NCI-H82 (cell line): ENCODE data around the gene CCDC80.

ENCODE experiments used
- DNase-seq: peaks from one replicate; lab custom pipeline; 2025; lab: John Stamatoyannopoulos, UW

The CCDC80 gene

GRCh38 chr3:112587336-112587735 lies 53.6 kb downstream of the CCDC80 start:
- no peak for DNase-seq

DNA sequence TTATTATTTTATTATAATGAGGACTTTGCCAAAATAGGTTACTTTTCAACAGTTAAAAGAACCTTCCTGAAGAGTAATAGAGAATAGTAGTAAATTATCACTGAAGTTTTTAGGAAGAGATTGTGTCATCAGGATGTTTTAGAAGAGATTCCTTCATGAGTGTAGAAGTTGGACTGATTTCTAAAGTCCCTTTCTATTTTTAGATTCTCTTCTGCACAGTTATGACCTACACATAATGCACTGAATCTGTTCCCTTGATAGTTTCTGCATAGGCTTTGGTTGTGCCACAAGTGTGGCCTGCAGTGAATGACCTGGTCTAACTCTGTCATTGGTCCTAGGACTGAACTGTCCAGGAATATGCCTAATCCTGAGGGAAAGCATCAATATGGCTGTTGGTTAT lies 55.2 kb downstream of the CCDC80 start:
- DNase-seq, result no peak

DNA sequence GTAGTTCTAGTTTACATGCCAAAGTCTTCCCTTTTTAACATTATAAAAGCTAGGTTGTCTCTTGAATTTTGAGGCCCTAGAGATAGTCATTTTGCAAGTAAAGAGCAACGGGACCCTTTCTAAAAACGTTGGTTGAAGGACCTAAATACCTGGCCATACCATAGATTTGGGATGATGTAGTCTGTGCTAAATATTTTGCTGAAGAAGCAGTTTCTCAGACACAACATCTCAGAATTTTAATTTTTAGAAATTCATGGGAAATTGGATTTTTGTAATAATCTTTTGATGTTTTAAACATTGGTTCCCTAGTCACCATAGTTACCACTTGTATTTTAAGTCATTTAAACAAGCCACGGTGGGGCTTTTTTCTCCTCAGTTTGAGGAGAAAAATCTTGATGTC lies 57.8 kb downstream of the CCDC80 start:
- DNase-seq, result no peak

DNA sequence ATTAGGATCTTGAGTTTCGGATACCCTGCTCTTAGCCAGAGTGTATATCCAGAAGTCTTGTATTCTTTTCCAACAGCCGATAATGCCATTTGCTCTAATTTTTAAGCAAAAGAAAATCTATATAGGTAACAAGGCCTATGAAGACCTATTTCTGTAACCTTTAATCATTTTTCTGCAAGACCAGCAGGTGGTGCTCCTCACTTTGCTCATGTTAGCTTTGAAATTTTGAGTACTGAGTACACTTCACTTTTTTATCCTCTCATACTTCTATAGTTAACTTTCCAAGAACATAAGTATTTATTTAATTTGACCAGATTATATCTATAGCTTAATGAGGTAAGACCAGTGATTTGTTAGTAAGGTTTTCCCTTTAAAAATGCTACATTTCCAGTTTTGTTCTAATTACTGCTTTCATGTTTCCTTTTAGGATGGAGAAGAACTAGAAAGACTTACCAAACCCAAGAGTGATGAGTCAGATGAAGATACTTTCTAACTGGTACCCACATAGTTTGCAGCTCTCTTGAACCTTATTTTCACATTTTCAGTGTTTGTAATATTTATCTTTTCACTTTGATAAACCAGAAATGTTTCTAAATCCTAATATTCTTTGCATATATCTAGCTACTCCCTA lies 58.6 kb downstream of the CCDC80 start:
- peak; percentile 64 for DNase-seq

DNA sequence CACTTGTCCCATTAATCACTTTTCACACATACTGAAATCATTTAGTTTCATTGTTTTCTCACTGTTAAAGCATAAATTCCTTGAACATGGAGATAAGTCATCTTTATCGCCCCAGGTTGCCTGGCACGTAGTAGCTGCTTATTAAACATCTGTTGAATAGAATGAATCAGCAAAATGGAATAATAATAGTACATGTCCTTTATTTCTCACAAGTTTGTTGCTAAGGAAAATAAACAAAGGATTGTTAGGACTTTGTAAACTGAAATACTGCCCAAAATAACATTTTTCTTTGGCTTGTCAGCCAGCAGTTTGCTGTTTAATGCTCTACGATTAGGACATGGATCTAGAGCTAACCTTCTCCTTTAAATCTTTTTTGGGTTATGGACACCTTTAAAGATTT lies 61.2 kb downstream of the CCDC80 start:
- DNase-seq, result no peak

- DNase-seq, result no peak
These were observed 61.7 kb downstream of the CCDC80 start for GRCh38 chr3:112579232-112579631.

DNA sequence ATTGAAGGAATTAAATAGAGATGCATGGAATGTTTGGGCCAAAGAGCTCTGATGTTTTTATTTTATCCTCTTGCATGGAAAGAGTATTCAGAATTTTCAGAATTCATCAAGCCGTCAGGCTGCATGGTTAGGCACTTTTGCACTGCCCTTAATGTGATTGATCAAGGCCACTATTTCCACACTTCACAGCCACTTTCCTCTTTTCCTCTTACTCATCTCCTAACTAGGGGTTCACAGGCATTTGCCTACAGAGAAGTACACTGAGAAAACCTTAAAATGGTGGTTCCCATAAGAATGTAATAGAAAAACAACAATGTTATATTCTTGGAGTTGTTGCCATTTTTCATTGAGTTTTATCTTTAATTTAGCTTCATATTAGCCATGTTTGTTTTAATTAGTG lies 68.2 kb downstream of the CCDC80 start:
- DNase-seq, result no peak

- DNase-seq, result no peak
These were observed 71.7 kb downstream of the CCDC80 start for GRCh38 chr3:112569265-112569664.

DNA sequence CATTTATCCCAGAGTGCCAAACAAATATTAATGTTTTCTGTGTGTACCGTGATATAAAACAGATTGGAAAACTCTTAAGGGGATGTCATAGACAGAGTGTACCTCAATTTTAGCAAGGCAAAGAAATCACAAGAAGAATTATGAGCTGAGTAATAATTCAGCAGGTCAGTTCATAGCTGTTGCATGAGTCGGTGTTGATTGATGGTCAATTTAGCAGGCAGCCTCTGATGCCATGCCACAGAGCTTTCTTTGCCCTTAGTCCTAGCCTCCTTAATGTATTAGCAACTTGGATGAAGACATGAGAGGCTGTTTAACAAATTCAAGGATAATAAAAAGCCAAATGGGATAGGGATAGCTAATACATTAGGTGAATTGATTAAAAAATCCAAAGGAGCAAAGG lies 72.3 kb downstream of the CCDC80 start:
- no peak for DNase-seq

GRCh38 chr3:112564940-112565305 lies 76.0 kb downstream of the CCDC80 start:
- no peak for DNase-seq

DNA sequence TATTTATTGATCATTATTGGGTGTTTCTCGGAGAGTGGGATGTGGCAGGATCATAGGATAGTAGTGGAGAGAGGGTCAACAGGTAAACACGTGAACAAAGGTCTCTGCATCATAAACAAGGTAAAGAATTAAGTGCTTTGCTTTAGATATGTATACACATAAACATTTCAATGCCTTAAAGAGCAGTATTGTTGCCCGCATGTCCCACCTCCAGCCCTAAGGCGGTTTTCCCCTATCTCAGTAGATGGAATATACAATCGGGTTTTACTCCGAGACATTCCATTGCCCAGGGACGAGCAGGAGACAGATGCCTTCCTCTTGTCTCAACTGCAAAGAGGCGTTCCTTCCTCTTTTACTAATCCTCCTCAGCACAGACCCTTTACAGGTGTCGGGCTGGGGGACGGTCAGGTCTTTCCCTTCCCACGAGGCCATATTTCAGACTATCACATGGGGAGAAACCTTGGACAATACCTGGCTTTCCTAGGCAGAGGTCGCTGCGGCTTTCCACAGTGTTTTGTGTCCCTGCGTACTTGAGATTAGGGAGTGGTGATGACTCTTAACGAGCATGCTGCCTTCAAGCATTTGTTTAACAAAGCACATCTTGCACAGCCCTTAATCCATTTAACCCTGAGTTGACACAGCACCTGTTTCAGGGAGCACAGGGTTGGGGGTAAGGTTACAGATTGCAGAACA lies 76.5 kb downstream of the CCDC80 start:
- peak; percentile 89 for DNase-seq

- DNase-seq, result peak; percentile 100
These were observed 79.0 kb downstream of the CCDC80 start, which contains the start of the genes ATG3 and SLC35A5 for GRCh38 chr3:112561734-112562529. Gene ATG3, minus strand, starts transcription at chr3:112561962. Its CDS starts 434 bp downstream, at chr3:112561528. Gene SLC35A5, plus strand, starts transcription at chr3:112562045. Its CDS starts 1,359 bp downstream, at chr3:112563404.

DNA sequence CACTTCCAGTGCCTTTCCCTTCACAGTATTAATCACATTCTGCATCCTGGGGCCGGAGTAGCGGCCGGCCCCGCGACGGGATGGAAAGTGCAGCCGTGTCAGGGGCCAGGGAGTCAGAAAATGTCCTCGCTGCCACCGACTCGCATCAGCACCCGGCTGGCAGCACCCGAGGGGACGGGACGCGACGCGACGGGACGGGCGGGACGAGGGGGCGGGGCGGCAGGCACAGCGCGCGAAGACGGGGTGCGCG lies 79.5 kb downstream of the CCDC80 start:
- DNase-seq, result no peak

DNA sequence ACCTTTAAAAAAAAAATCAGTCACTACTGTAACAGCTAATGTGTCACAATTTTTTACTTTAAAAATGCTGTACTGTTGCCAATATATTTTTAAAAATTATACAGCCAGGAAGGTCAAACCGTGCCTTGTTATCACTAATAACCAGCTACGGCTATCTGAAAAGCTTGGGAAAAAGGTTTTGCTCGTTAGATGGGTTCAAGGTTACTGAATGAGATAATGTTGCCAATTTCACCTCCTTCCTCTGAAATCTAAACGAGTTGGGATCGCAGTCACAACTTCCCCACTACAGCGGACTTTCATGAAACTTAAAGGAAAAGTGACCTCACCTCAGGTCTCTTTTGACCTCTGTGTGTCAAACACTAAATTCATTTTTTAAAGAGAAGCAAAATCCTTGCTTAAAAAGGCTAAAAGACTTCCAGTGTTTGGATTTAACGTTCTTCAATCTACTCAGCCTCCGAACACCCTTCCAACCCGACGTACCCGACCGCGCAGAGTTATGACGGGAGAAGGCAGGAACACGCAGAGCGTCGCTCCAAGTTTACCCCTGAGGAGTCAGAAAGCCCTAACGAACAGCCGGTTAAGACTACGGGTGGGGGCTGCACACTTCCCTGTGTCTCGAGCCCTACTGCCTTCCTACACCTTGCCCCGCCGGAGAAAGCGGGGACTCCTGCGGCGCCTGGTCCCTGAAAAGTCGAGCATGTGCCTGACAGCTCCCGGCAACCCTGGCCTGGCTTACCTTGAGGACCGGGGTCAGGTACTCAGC lies 80.0 kb downstream of the CCDC80 start:
- peak; percentile 83 for DNase-seq

DNA sequence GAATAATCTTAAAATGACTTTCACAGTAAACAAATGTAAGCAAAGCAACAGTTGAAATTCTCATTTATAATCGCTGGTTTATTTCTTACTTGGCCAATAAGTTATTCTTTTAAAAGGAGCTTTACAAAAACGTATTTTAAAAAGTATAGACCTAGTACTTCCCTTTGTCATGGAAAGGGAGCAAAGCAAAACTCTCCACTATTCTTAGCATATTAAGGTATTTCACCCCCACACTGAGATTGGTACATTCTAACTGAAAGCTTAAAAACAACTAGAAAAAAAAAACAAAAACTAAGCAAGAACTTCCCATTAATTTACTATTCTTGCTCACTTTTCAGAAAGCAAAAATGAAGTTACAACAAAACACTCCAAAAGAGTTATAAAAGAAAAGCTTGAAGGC lies 80.6 kb downstream of the CCDC80 start:
- DNase-seq, result no peak

DNA sequence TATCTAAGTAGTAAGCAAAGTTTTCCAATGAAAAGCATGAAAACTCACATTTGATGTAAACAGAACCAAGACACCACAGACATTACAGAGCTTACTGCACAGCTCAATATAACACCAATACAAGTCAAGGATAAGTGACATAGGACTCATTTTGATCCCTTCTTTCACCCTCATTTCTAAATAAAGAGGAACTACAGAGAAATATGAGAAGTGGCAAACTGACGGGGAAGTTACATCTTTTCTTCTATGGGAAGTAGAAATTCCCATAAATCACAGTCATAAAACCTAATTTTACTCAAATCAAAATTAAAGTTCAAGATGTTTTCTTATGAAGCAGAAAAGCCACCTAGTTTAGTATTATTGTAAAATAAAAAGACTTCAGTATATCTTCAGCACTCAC lies 83.0 kb downstream of the CCDC80 start:
- DNase-seq, result no peak

- no peak for DNase-seq
These were observed 85.3 kb downstream of the CCDC80 start for GRCh38 chr3:112555535-112556170.

- no peak for DNase-seq
These were observed 90.1 kb downstream of the CCDC80 start for GRCh38 chr3:112550859-112551258.
